GM19372 (cell line): Measurements from ENCODE around the gene ENHO.
"Not testable (repeated sequence)": the region's sequence is repeated elsewhere in the genome, so short reads cannot be mapped to it uniquely, and the experiment has no call there.

Experiments
- ATAC-seq: cut with Tn5 transposase; IDR thresholded peaks from one replicate; pipeline ENCODE4 v1.9.1; 2021; ENCODE audit warnings: mild to moderate bottlenecking, low read depth, moderate library complexity; ENCODE audit not compliant: unreplicated experiment

Gene ENHO

DNA sequence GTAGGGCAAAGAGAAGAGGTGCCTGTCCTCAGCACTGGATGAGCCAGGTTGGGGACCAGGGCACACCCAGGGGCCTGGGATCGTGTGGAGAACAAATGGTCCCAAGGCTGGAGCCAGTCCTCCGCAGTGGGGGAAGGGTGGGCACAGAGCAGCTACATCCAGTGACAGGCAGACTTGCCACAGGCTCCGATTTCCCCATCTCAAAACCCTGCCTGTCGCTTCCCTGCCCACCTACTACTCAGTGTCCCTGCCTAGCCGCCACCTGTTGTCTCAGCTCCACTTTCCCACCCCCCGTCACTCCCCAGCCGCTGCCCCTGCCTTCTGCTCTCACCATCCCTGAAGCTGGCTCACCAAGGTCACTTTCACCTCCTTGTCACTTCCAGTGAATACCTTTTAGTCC is 13.9 kb upstream of the ENHO start:
- no peak for ATAC-seq

DNA sequence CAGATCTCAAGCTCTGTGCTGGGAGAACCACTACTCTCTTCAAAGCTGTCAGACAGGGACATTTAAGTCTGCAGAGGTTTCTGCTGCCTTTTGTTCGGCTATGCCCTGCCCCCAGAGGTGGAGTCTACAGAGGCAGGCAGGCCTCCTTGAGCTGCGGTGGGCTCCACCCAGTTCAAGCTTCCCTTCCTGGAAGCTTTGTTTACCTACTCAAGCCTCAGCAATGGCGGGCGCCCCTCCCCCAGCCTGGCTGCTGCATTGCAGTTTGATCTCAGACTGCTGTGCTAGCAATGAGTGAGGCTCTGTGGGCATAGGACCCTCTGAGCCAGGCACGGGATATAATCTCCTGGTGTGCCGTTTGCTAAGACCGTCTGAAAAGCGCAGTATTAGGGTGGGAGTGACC is 9.3 kb upstream of the ENHO start:
- ATAC-seq = not testable (repeated sequence)

DNA sequence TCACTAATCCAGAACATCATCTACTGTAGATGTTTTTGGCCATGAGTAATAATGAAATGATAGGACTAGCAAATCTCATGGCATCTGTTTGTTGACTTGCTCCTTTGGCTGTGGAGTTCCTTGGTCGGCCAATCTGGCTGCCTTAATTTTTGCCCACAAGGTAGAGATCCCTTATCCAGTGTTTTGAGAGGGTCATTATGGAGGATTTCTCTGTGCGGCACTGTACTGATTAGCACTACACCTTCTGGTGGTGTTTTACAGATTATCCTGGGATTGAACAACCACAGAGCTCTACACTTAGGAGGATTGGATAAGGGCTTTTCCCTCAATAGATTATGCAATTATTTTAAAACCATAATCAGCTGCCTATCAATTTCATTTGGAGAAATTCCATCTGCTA is 3.2 kb upstream of the ENHO start:
- ATAC-seq = no peak

DNA sequence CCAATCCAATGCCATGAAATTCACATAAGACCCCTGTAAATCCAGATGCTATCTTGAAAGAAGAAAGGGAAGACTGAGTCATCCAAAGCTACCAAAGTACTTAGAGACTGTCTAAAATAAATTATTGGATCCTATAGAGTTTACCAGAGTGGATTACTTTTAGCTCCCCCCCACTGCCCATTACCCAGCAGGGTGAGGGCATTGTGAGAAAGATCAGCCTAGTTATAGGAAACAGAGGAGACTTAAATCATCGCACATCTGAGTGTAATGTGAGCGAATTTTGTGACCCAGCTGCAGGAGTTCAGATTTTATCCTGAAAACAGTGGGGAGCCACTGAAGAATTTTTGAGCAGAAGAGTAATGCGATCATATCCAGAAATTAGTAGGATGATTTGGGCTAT is 1.6 kb upstream of the ENHO start:
- ATAC-seq = no peak

DNA sequence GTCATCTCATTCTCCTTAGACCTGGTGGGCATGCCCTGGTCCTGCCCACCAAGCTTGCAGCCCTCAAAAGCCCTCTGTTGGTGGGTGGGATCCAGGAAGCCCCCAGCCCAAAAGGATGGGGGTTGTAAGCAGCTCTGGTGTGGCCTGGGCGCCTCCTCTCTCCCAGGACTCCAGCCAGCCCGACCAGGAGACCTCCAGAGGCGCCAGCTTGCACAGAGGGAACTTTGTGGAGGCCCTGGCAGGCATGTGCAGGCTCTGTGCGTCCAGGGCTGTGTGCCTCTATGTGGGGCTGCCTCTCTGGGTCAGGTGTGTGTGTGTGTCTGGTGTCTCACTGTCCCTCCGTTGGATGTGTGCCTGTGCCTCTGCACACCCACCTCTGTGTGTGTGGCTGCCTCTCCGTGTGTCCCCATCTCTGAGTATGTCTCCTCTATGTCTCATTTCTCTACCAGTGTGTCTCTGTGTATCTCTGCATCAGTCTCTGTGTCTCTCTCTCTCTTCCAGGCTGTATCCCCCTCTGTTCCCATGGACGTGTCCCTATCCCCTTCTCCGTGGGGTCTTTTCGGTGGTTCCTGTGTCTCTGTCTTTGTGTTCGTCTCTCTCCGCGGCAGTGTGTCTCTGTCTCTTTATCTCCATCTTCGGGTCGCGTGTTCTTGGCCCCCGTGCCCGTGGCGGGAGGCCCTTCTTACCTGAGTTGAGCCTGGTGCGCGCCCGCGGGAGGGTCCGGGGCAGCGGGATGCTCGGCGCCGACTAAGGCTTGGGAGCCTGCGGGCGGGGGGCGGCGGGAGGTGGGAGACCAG is 501 bp downstream of the ENHO start:
- ATAC-seq = no peak

DNA sequence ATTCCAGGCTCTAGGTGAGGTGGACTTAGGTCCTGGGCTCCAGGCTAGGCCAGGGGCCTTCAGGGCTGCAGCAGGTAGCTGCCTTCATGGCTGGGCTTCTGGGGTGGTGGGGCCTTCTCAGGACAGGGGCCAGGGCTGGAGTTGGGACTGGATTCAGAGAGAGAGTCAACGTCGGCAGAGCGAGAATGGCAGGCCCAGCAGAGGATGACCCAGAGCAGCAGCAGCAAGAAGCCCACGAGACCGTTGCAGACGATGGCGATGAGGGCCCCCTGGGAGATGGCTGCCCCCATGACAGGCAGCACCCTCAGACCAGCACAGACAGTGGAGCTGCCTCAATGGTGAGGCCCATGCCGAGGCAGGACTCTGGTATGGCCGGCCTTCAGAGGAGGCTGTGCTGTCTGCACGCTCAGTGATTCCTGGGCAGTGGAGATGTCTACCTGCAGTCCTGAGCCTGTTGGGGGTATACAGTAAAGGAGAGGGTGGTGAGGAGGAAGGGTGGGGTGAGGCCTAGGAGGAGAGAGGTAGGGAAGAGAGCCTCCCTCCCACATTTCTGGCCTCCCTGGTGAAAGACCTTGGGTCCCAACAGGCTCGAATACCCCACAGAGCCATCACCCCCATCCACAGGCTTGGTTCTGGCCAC is 1.3 kb downstream of the ENHO start:
- no peak for ATAC-seq

DNA sequence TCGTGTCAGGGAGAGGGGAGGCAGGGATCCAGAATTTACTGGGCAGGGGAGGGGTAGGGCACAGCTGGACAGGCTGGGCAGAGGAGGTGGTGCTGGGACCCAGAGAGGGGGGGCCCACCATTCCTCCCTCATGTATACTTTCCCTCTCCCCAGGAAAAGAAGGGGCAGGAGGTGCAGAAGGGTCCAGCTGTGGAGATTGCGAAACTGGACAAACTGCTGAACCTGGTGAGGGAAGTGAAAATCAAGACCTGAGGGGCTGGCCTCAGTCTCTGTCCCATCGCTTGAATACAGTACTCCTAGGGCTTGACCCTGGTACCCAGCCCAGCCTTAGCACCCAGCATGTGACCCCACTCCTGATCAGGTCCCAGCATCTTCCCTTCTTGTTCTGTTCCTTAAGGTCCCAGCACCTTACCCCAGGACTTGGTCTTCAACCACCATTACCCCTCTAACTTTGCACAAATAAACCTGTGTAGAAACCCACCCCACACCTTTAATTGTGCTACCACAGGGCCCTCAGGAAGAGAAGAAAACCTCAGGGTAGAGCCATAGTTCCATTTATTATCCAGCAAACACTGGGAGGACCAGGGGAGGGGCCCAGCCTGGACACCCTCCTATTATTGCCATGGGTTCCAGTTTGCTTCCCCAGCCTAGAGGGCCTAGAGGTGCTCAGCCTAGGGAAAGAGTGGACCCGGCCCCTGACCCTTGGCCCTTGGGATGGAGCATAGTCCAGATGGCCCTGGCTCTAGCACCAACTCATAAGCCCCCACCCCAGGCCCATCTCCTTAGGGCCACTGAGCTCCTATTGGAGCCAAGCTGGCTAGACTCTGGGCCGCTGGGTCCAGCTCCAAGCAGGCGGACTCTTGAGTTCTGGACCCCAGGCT is 2.0 kb downstream of the ENHO start:
- ATAC-seq = no peak

DNA sequence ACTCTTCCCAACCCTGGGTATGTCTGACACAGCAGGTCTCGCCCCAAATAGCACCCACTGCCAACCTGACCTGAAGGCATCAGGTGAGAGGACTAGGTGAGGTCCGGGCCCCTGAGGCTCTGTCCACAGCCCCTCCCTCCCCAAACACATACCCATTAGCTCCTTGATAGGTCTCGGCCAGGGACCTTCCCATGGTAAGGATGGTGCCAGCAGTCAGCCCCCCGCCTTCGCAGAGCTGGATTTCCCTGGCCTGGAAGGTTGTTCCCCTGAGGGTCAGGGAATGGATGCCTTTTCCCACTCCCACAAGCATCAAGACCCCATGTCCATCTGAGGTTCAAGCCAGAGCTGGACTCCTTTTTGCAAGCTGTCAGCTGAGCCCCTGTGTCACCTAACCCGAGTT is 2.7 kb downstream of the ENHO start:
- ATAC-seq = no peak

DNA sequence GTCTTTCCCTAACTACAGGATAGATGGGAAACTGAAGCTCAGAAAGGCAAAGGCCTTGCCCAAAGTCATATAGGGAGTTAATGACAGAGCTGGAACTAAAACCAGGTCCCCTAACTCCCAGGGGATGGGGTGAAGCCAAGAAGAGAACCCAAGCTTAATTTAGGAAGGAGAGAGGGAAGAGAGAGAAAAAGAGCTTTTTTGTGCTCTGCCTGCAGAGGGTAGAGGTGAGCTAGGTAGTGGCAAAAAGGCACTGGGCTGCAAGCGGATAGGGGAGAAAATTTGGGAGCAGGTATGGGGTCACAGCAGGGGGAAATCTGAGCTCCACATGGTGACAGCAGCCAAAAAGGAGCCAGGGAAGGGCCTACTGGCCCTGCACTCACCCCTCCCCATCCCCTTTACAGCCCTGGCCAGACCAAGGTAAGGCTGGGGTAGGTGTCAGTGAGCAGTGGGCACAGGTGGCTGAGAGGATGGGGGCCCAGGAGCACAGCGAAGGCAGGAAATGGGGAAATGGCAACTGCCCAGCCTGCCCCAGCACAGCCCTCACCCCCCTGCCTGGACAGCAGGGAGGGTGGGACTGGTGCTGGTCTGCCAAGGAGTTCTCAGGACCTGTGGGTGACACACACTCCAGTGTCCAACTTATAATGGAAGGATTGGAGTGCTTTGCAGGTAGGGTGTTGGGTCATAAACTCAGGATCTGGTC is 3.3 kb downstream of the ENHO start:
- ATAC-seq = no peak

DNA sequence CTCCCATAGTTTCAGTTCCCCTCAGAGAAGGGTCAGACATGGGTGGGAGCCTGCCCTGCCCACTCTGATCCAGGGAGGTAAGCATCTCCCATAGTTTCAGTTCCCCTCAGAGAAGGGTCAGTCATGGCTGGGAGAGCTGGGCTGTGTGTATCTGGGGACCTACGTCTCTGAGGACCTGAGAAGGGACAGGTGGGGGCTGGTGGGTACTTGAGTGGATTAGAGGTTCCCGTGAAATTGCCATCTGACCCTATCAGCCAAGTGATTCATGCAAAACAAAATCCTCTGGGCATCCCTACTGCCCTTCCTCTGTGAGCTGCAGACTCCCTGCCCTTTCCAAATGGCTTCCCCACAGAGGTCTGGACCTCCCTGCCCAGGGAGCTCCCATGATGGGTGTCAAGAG is 3.9 kb downstream of the ENHO start:
- no peak for ATAC-seq

DNA sequence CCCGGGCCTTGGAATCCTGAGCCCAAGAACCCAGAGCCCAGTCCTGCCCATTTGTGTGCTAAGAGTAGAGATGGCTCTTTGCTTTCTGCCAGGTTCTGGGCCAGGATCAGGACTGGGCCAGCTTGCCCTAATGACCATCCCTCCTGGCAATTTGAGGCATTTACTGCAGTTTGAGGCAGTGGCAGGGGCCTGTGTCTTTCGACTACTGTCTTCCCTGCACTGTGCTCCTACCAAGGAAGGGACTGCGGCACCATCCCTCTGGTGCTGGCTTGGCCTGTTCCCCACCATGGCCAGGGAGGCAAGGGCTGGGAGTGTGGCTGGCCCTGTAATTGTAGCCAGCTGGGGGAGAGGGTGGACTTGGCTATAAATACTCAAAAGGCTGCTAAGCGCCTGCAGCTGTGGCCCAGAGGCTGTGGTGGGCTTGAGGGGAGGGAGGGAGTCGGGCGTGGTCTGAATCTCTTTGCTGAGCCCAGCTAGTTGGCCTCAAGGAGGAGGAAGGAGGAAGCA is 4.6 kb downstream of the ENHO start:
- no peak for ATAC-seq

DNA sequence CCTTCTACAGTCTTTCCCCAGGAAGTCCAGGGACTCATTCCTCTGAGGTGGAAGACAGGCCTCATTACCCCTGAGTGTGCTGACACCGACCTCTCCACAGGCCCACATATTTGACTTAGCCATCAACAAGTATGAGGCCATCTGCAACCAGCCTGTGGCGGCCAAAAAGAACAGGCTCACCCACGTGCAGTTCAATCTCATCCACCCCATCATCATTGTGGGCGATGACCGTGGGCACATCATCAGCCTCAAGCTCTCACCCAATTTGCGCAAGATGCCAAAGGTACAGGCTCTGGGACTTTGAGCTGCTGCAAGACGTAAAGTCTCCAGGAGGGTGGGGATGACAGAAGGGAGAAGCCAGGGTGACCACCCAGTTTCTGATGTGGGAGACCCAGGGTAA is 5.6 kb downstream of the ENHO start:
- ATAC-seq = no peak

DNA sequence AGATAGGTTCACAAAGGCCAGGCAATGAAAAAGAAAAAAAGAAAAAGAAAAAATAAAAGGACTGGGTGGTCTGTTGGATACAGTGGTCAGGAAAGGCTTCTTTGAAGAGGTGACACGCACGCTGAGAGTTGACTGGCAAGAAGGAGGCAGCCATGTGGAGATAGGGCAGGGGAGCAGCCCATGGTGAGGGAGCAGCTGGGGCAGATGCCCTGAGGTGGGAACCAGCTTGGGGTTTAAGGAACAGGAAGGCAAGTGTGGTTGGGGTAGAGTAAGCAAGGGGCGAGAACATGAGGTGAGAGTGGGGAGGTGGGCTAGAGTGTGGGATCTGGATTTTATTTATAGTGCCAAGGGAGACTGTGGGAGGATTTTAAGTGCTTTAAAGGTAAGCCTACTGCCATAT is 6.8 kb downstream of the ENHO start:
- ATAC-seq = no peak

DNA sequence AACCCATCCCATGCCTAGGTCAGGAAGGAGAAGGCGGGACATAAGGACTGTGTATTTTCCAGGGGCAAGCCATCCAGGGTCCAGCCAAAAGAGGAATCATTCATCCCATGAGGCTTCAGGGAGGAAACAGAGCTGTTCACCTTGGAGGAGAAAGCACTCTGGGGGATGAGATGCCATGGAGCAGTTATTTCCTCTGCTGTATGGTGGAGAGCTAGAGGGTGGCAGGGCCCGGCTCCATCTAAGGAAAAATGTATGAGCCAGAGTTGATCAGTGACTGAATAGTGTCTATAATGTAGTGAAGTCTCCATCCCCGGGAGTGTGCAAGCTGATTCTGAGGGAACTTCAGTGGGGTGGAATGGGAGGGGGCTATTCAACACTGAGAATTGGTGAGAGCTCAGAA is 8.0 kb downstream of the ENHO start:
- ATAC-seq = no peak

DNA sequence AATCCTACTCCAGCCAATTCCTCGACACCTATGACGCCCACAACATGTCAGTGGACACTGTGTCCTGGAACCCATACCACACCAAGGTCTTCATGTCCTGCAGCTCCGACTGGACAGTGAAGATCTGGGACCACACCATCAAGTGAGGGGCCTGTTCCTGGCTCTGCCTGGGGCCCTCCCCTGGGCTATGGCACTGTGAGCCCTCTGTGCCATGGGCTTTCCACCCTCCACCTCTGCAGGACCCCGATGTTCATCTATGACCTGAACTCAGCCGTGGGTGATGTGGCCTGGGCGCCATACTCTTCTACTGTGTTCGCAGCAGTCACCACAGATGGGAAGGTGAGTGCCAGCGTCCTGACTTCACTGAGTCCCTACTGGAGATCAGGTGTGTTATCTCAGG is 8.4 kb downstream of the ENHO start:
- no peak for ATAC-seq

DNA sequence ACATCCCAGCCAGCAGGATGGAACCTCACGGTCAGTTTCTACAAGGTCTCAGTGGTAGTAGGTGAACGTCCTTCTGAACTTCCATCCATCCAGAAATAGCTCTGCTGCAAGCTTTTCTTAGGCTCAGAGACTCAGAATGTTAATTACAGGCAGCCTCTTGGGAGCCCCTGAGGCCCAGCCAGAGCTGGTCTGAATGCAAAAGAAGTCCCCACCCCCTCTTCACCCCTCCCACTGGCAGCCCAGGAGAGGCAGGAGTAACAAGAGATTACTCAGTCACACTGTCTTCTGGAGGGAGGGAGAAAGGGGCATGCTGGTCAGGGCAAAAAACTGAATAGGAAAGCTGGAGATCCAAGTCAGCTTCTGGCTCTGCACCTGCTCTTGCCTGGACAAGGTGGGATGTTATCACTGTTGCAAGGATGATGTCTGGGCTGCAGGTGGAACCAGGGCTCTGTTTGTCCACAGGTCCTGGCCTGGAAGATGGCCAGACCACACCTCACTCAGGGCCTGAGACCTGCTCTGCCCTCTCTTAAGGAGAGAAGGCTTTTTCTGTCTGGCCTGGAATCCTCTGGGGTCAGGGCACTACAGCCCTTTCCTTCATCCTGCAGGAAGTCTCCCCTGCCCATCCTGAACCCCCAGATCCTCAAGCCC is 9.1 kb downstream of the ENHO start:
- no peak for ATAC-seq

DNA sequence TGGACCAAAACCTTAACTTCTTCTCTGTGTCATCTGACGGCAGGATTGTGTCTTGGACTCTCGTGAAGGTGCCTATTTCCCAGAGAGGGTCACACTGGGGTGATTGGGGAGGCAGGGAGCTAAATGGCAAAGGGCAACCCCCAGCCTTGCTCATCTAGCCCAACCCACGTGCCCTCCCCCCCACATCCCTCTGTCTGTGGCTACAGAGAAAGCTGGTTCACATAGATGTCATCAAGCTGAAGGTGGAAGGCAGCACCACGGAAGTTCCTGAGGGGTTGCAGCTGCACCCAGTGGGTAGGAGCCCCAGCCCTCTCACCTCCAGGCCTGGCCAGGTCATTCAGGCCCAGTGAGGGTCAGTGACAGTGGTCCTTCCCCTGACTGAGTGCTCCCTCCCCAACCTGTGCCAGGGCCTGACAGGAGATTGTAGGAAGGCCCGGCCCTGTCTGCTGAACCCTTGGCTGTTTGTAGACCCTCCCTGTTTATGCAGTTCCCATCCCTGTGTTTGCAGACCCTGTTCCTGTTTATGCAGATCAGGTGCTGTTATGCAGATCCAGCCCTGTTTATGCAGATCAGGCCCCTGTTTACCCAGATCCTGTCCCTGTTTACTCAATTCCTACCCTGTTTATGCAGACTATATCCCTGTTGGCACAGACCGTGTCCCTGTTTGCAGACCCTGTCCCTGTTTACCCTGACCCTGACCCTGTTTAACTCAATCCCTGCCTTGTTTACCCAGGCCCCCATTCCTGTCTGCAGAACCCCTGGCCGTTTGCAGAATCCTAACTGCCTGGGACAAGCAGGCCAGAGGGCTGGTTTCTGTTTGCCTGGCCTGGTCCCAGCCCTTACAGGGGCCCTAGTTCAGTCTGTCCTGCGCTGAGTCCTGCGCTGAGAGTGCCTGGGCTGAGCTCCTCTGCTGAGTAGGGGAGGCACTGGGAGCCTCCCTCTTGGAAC is 10.4 kb downstream of the ENHO start:
- ATAC-seq = no peak

DNA sequence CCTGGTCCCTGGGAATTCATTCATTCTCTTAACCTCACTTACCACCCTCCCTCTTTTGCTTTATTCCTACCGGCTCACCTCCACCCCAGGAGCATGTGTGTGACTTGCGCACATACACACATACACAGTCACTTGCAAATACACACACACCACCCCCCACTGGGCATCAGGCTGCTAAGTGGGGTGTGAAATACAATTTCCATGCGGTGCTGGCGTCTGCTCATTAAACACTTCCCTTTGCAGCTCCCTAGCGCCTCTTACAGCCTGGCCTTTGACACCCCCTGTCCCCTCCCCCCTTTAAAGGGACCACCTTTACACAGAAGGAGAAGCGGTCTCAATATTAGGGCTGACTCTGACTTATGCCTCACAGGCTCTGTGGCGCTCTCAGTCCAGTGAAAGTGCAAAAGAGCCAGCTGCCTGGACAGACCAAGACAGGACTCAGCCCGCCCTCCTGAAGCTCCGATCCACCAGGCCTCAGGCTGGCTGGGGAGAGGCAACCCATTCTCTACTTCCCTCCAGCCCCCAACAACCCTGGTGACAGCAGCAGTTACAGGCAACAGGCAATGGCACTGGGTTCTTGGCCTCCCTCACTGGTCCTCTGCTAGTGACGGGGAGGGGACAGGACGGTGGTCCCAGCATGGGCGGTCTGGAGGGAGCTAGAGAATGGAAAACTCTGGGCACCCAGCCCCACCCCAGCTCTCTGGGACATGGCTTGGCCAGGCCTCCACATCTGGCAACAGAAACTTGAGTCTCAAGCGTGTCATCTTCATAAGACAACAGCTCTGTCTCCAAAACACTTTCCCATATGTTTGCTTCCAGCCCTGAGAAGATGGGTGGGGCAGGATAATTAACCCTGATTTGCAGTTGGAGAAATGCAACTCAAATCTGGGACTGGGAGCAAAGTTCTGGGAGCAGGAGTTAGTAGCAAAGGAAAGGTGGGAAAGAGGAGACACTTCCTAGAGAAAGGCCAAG is 12.0 kb downstream of the ENHO start:
- ATAC-seq = no peak
